ENCODE results near the gene MLXIPL.
"Not testable (repeated sequence)": the region's sequence is repeated elsewhere in the genome, so short reads cannot be mapped to it uniquely, and the experiment has no call there.

MLXIPL gene

DNA sequence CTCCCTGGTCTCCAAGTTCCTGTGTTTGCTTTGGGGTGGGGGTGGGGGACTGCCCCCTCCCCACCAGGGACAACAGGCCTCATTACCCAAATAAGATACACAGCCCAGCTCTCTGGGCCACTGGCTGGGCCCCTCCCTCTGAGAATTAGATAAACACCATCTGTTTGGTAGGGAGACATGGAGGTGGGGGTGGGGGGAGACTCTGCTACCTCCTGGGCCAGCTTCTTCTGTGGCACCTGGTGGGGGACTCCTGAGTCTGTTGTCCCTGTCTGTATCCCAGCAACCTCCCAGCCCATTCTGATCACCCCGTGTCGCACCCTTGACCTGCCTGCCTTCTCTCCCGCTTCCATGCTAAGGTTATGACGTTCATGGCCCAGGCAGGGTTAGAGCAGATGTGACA lies 5.8 kb downstream of the MLXIPL start:
- TF ChIP-seq SUZ12 (IDR thresholded peaks at IDR 0.05; ENCODE audit: extremely low read depth, insufficient read depth, insufficient read length) = no peak
- no peak for TF ChIP-seq ZNF274 (IDR thresholded peaks at IDR 0.05; ENCODE audit: low read depth, low read length)
- TF ChIP-seq YY1 (IDR thresholded peaks at IDR 0.05; ENCODE audit: insufficient read depth, insufficient read length) = no peak
- Histone ChIP-seq H3K27me3 (ENCODE audit: insufficient read depth, insufficient read length) (peaks cover 5% of the 10 kb centered on the region), H3K4me3 (ENCODE audit: insufficient read length, low read depth) (no peak overlapping the region), H3K4me1 (ENCODE audit: insufficient read depth, insufficient read length) (peaks cover under 1% of the 10 kb centered on the region), H3K9ac (ENCODE audit: insufficient read length, low read depth) (no peak overlapping the region), H3K9me3 (ENCODE audit: insufficient read depth, low read length) (no peaks in the 10 kb centered on the region), H3K36me3 (ENCODE audit: insufficient read depth, insufficient read length, low read length) (no peaks in the 10 kb centered on the region)
- DNase-seq (ENCODE audit: low read depth, low spot score) = no peak

- not testable (repeated sequence) for H3K9ac ChIP-seq (ENCODE audit: insufficient read length, low read depth); H3K27me3 ChIP-seq (ENCODE audit: insufficient read depth, insufficient read length); DNase-seq (ENCODE audit: low read depth, low spot score); H3K4me1 ChIP-seq (ENCODE audit: insufficient read depth, insufficient read length); H3K36me3 ChIP-seq (ENCODE audit: insufficient read depth, insufficient read length, low read length); H3K4me3 ChIP-seq (ENCODE audit: insufficient read length, low read depth); H3K9me3 ChIP-seq (ENCODE audit: insufficient read depth, low read length)
Measured at GRCh38 chr7:73617520-73617919, 6.8 kb downstream of the MLXIPL start.

DNA sequence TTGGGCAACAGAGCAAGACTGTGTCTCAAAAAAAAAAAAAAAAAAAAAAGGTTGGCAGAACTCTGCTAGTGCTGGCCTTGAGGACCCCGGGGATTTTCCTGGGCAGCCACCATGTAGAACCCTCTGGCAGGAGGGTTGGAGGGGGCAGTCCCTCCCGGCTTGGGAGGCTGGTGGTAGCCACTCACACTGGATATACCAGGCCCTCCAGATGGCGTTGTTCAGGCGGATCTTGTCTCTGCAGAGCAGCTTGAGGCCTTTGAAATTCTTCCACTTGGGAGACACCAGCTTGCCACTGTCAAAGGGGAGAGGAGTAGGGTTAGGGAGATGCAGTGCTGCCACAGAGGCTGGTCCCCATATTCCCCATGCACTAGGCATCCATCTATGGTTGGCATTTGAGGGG lies 8.4 kb downstream of the MLXIPL start:
- TF ChIP-seq SUZ12 (IDR thresholded peaks at IDR 0.05; ENCODE audit: extremely low read depth, insufficient read depth, insufficient read length) = no peak
- TF ChIP-seq YY1 (IDR thresholded peaks at IDR 0.05; ENCODE audit: insufficient read depth, insufficient read length) = no peak
- TF ChIP-seq ZNF274 (IDR thresholded peaks at IDR 0.05; ENCODE audit: low read depth, low read length) = no peak
- no peaks in the 10 kb centered on the region for H3K27me3 ChIP-seq (ENCODE audit: insufficient read depth, insufficient read length)
- no peaks in the 10 kb centered on the region for H3K36me3 ChIP-seq (ENCODE audit: insufficient read depth, insufficient read length, low read length)
- H3K9ac ChIP-seq (ENCODE audit: insufficient read length, low read depth) = no peak overlapping the region
- no peak for DNase-seq (ENCODE audit: low read depth, low spot score)
- H3K4me1 ChIP-seq (ENCODE audit: insufficient read depth, insufficient read length) = peaks cover 7% of the 10 kb centered on the region
- no peaks in the 10 kb centered on the region for H3K9me3 ChIP-seq (ENCODE audit: insufficient read depth, low read length)
- no peak overlapping the region for H3K4me3 ChIP-seq (ENCODE audit: insufficient read length, low read depth)

DNA sequence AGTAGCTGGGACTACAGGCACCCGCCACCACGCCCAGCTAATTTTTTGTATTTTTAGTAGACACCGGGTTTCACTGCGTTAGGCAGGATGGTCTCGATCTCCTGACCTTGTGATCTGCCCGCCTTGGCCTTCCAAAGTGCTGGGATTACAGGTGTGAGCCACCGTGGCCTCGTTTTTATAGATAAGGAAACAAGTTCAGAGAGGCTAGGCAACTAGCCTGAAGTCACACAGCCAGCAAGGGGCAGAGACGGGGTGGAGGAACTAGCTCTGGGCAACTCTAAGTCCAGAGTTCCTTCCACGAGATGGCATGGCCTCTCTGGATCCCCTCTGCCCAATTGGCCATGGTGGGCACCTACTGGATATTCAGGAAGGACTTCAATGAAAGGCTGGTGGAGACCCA lies 9.4 kb downstream of the MLXIPL start:
- not testable (repeated sequence) for H3K27me3 ChIP-seq (ENCODE audit: insufficient read depth, insufficient read length); DNase-seq (ENCODE audit: low read depth, low spot score); H3K4me1 ChIP-seq (ENCODE audit: insufficient read depth, insufficient read length); H3K9ac ChIP-seq (ENCODE audit: insufficient read length, low read depth); H3K36me3 ChIP-seq (ENCODE audit: insufficient read depth, insufficient read length, low read length); H3K9me3 ChIP-seq (ENCODE audit: insufficient read depth, low read length); H3K4me3 ChIP-seq (ENCODE audit: insufficient read length, low read depth)

- Histone ChIP-seq H3K27me3 (ENCODE audit: insufficient read depth, insufficient read length) (no peaks in the 10 kb centered on the region), H3K9me3 (ENCODE audit: insufficient read depth, low read length) (no peaks in the 10 kb centered on the region), H3K4me3 (ENCODE audit: insufficient read length, low read depth) (no peak overlapping the region), H3K4me1 (ENCODE audit: insufficient read depth, insufficient read length) (peaks cover 7% of the 10 kb centered on the region), H3K9ac (ENCODE audit: insufficient read length, low read depth) (peak overlapping the region; percentile 44), H3K36me3 (ENCODE audit: insufficient read depth, insufficient read length, low read length) (no peaks in the 10 kb centered on the region)
- DNase-seq (ENCODE audit: low read depth, low spot score) = no peak
- TF ChIP-seq YY1 (IDR thresholded peaks at IDR 0.05; ENCODE audit: insufficient read depth, insufficient read length) (no peak), ZNF274 (IDR thresholded peaks at IDR 0.05; ENCODE audit: low read depth, low read length) (no peak), SUZ12 (IDR thresholded peaks at IDR 0.05; ENCODE audit: extremely low read depth, insufficient read depth, insufficient read length) (no peak)
Measured at GRCh38 chr7:73613954-73614735, 10.2 kb downstream of the MLXIPL start.

DNA sequence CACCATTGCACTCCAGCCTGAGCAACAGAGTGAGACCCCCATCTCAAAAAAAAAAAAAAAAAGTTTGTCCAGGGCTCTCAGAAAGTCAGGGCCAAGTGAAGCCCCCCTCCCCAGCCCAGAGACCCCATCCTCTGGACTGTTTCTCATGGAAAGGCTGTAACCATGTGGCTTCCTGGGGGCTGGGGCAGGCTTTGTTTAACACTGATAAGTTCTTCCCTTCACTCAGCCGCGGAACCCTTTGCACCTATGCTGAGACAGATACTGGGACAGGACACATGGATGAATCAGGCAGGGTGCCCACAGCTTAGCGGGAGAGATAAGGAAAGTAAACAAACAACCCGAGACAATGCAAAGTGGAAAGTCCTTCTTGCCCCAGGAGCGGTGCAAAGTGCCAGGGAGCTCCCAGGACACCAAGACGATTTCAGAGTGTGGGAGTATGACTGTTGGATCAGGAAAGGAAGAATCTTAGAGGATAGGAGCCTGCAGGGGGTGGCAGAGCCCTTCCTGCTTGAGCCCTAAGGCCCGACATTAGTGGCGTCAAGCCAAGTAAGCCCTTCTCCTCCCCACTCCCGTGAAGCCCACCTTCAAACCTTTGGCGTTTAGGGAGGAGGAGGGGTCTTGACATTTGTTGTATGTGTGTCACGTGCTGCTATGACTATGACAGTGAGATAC lies 11.6 kb downstream of the MLXIPL start:
- DNase-seq (ENCODE audit: low read depth, low spot score) = no peak
- no peak for TF ChIP-seq SUZ12 (IDR thresholded peaks at IDR 0.05; ENCODE audit: extremely low read depth, insufficient read depth, insufficient read length)
- no peak for TF ChIP-seq YY1 (IDR thresholded peaks at IDR 0.05; ENCODE audit: insufficient read depth, insufficient read length)
- no peak for TF ChIP-seq ZNF274 (IDR thresholded peaks at IDR 0.05; ENCODE audit: low read depth, low read length)
- H3K4me1 ChIP-seq (ENCODE audit: insufficient read depth, insufficient read length) = peaks cover 8% of the 10 kb centered on the region
- no peaks in the 10 kb centered on the region for H3K36me3 ChIP-seq (ENCODE audit: insufficient read depth, insufficient read length, low read length)
- H3K9ac ChIP-seq (ENCODE audit: insufficient read length, low read depth) = no peak overlapping the region
- no peaks in the 10 kb centered on the region for H3K9me3 ChIP-seq (ENCODE audit: insufficient read depth, low read length)
- H3K27me3 ChIP-seq (ENCODE audit: insufficient read depth, insufficient read length) = no peaks in the 10 kb centered on the region
- H3K4me3 ChIP-seq (ENCODE audit: insufficient read length, low read depth) = no peak overlapping the region

DNA sequence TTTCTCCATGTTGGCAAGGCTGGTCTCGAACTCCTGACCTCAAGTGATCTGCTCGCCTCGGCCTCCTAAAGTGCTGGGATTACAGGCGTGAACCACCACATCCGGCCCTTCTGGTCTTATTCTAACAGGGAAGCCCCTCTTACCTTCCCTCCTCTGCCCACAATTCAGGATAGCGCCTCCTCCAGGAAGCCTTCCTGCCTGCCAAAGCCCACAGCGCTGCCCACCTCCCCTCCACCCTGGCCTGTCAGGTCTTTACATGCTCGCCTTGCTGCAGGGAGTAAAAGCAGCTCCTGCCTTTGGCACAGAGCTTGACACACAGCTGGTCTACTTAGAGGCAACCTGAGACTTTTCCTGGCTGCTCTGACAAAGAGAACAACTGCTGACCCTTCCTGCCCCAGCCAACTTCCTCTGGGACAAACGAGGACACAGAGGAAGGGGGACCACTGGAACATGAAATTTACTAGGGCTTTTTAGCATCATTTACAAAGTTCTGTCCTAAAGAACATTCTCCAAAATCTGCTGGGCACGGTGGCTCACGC lies 13.2 kb downstream of the MLXIPL start:
- no peaks in the 10 kb centered on the region for H3K36me3 ChIP-seq (ENCODE audit: insufficient read depth, insufficient read length, low read length)
- no peak overlapping the region for H3K9ac ChIP-seq (ENCODE audit: insufficient read length, low read depth)
- DNase-seq (ENCODE audit: low read depth, low spot score) = no peak
- H3K9me3 ChIP-seq (ENCODE audit: insufficient read depth, low read length) = no peaks in the 10 kb centered on the region
- no peaks in the 10 kb centered on the region for H3K27me3 ChIP-seq (ENCODE audit: insufficient read depth, insufficient read length)
- no peak for TF ChIP-seq ZNF274 (IDR thresholded peaks at IDR 0.05; ENCODE audit: low read depth, low read length)
- no peak for TF ChIP-seq SUZ12 (IDR thresholded peaks at IDR 0.05; ENCODE audit: extremely low read depth, insufficient read depth, insufficient read length)
- no peak for TF ChIP-seq YY1 (IDR thresholded peaks at IDR 0.05; ENCODE audit: insufficient read depth, insufficient read length)
- no peak overlapping the region for H3K4me3 ChIP-seq (ENCODE audit: insufficient read length, low read depth)
- H3K4me1 ChIP-seq (ENCODE audit: insufficient read depth, insufficient read length) = peaks cover 8% of the 10 kb centered on the region

All from NT2/D1 (cell line).